Fibroblast of skin of back (primary cell): ENCODE results near the gene TAF11L14.

Experiments
- DNase-seq: peaks from one replicate; pipeline ENCODE4 v3.0.0-alpha.2; 2013

Gene TAF11L14

DNA sequence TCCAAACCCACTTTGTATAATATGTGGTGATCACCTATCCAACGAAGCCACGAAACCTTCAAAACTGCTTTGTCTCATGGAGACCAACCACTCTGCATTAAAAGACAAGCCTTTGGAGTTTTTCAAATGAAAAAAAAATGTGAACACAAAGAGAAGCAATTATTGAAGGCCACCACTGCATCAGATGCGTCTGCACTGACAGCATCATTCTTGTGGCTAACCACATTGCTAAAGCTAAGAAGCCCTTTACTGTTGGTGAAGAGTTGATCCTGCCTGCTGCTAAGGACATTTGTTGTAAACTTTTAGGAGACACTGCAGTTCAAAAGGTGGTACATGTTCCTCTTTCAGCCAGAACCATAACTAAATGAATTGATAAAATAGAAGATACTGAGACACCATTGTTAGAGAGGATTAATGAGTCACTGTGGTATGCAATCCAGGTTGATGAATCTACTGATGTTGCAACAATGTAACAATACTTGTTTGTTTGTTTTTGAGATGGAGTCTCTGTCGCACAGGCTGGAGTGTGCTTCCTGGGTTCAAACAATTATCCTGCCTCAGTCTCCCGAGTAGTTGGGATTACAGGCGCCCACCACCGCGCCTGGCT, 45.4 kb downstream of the TAF11L14 start:
- no peak for DNase-seq

DNA sequence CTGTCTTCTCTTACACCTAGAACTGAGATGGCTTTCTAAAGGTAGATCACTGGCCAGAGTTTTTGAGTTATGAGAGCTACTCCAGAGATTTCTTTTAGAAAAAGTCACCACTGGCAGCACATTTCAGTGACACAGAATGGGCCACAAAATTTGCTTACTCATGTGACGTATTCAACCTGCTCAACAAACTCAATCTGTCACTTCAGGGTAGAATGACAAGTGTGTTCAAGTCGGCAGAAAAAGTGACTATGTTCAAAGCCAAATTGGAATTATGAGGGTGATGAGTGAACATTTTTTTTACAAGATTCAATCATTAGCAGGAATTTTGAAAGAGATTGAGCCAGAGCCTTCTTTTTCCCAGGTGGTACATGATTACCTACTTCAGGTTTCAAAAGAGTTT, 46.5 kb downstream of the TAF11L14 start:
- DNase-seq: no peak
